GM18520 (cell line): ENCODE measurements around the gene INO80C.

Experiments used
- ATAC-seq: cut with Tn5 transposase; IDR thresholded peaks from one replicate; pipeline ENCODE4 v1.9.1; 2021; ENCODE audit not compliant: unreplicated experiment

Gene INO80C

DNA sequence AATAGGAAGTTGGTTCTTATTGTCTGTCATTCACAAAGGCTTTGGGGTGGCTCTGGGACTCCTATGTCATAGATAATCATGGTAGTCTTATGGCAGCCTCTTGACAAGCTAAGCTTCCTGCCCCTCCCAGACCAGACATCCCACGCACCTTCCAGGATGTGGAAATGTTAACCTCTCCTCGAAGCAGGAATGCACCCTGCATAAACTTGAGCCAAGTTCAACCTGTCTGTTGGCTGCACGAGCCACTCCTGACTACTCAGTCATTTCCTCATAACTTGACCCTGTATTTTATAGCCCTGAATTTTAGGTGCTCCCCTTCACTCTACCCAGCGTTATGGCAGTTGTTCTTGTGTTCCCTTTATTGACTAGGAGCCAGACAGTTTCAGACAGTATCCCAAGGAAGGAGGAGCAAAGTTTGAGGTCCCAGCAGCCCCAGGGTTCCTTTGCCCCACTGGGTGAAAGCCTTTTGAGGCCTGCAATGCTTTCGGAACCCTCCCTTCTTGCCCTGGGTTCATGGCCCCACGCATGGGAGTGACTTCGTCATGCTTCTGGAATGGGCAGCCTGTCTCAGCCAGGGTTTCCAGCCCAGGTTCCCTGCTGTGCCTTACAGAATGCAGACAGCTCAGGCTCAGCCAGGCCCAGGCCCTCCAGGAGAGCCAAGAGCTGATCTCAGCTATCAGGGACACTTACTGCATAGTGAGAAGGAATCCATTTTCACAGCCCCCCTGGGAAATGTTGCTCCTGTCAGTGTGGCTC, 15.6 kb upstream of the INO80C start:
- ATAC-seq: no peak

DNA sequence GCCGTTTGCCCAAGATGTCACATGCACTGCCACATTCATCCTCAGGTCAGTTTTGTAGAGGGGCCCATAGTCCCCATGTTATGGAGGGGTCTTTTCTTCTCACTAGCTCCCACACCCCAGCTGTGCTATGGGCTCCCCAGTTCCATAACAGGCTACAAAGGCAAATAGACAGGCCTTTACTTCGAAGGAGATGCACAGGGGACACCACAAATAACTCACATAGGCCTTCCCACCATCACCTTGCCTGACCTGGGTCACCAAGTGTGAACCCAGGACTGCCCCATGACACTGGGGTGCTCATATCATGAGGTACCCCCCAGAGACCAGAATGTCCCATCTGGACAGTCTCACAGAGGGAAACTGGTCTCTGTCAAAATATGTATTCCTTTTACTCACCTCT, 15.0 kb upstream of the INO80C start:
- ATAC-seq: no peak

DNA sequence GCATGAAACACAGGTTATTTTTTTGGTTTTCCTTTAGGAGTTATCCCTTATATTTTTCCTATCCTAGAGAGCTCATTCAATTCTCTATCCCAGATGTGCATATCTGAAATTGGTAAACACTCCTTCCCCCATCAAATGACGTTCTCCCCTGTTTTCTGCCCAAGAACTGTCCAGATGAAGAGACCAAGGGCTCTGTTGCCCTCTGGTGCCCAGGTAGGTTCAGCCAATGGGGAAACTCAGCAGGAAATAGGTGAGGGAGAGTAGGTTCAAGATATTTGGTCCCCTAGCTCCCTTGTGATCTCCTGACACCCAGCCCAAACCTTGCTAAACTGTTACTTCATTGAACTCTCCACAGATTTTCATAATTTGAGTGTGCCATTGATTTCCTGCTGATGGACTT, 14.1 kb upstream of the INO80C start:
- no peak for ATAC-seq

DNA sequence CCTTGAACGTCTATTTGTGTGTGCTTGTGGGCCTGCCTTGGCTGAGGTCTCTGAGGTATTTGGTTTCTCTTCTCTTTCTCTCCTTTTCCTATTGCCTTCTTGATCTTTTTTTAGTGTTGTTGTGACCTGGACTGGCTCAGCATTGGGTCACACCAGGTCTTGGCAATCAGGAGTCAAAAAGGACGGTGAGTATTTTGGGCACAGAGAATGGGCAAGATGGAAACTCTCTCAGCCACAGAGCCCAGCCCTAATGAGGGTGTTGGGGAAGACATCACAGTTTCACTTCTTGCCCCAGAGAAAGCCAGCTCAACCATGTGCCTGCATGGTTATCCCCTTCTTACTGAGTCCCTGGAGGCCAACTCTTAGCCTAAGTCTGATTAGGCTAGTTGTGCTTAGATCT, 13.7 kb upstream of the INO80C start:
- peak; percentile 84 for ATAC-seq

DNA sequence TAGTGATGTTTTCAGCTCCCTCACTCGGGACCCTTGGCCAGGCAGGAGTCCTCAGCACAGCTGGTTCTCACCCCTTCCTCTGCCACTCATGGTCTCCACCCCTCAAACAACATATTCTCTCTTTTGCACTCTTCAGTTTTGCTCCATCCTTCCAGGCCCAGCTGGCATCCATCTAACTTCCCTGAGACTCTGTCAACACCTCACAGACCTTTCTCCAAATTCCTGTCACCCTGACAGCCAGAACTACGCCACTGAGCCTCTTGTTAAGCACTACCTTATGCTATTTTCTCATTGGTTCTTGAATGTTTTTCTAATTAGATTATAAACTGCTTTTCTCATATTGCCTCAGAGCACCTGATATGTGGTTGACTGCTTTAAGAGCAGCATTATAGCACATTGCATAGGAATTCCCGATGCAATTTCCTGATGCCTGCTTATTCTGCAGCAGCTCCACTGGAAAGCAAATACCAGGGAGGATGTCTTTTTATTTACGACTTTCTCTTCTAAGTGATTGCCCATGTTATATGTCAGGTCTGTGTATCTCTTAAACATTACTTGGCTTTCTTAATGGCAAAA, 12.4 kb upstream of the INO80C start:
- no peak for ATAC-seq

DNA sequence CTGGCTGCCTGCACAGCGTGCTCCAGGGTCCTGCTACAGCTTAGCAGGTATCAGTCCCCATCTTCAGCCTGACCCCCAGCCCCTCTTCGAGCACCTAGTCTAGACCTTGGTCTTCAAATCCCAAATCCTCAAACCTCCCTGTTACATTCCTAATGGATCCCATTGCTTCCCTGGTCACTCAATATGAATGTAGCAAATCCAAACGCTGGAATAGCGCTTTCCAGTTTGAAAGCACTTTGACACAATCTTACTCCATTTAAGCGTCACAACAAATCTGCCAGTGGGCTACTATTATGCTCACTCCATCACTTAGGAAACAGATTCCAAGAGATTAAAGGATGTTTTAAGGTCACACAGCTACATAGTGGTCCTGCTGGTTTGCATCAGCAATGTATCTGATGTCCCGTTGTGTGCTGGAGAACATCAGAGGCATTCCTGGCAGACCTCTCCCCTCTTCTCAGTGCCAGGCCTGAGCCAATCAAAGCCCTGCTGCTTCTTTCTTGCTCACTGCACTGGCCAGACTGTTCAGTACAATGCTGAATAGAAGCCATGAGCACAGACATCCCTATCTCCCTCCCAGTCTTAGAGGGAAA, 11.1 kb upstream of the INO80C start:
- ATAC-seq: no peak

DNA sequence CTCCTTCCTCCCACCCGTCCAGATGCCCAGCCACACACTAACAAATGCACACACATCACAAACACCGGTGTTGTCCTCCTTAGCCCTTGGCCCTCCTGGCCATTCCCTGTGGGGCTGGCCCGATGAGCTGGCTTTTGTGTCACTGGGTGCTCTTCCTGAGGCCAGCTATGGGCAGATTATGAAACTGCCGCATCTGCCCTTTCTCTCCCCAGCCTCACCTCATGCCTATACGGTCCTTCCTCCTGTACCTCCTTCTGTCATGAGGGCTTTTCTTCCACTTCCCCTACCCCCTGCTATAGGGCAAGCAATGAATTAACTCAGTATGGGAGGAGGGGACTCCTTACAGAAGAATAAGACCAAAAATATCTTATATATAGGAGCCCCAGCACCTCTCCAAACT, 10.3 kb upstream of the INO80C start:
- ATAC-seq: no peak

DNA sequence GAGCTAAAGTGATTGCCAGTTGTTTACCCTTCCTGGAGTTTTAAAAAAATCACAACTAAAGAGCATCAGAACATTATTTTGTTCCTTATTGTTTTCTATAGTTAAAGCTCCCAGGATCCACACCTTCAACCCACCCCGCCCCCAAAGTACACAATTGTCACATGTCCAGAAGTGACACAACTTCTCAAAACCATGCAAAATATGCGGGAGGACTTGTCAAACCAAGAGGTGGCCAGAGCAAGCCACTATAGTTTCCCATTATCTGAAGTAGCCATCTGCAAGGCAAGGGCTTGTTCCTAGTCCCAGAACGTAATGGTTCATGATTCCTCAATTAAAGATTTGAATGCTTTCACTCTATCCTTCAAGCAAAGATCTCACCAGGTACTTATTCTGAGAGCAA, 9.9 kb upstream of the INO80C start:
- no peak for ATAC-seq

DNA sequence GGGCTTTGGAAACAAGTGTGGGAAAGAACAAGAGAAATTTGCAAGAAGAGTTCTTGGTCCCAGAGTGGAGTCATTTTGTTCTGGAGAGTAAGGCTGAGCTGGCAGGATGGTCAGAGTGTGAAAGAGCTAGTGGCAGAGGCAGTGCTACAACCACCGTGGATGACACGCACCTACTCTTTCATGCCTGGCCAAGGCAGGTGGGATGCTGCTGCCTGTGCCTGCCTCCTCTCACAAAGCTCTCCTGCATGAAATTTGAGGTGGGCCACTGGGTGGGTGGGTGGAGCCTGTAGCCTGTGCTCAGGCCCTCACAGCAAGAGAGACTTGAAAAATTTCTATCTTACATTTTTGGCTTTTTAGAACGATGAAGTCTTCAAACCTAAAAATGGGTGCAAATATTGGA, 9.4 kb upstream of the INO80C start:
- no peak for ATAC-seq

DNA sequence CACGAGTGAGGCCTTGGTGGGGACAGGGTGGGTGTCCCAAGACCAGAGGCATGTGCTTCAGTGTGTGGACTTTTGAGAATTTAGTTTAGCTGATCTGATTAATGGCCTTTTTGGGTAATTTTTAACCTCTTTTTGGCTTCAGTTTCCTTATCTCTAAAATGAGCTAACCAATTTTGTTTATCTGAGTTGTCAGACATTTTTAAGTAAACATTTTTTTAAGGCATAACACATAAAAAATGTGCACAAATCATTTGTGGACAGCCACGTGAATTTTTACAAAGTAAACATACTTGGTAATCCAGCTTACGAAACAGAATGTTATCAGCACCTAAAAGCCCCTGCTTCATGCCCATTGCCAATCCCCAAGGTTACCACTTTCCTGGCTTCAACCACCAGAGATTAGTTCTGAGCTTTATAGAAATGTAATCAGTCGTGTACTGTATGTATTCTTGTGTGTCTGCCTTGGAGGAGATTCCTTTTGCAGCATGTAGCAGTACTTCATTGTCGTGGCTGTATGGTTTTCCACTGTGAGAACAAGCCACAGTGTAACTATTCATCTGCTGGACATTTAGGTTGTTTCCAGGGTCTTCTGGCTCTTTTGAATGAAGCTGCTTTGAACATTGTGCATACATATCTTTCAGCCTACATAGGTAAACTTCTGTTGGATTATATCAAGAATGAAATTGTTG, 8.4 kb upstream of the INO80C start:
- no peak for ATAC-seq

DNA sequence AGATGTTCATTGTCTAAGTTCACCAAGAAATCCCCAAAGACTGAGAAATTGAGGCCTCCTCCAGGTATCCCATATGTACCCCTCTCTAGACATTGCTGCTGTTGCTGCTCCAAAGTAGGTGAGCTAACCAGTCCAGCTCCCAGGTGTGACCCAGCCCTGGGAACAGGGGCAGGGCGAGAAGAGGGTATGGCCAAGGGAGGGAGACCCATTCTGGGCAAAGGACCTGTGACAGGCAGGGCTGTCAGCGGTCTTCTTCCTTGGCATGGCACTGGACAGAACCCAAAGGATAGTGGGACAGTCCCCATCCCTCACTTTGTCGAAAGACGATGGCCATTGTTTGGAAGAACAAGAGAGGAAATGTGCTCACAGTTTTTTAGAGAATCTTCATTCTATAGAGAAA, 7.2 kb upstream of the INO80C start:
- no peak for ATAC-seq

DNA sequence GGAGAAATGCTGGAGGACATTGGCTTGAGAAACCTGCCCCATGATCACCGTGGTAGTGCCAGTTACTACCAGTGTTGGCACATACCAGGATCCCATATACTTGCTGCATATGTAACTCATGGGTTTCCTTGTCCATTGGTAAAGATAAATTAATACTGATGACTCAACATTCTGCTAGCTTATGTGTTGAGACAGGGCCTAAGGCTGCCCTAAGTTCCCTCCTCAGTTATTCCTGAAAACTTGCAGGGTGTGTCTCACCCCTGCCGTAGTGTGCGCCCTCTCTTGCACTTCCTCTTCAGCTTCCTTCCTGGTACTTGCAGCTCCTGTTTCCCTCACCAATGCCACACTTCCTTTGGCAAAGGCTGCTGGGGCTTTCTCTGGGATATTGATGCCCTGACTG, 4.3 kb upstream of the INO80C start:
- no peak for ATAC-seq

DNA sequence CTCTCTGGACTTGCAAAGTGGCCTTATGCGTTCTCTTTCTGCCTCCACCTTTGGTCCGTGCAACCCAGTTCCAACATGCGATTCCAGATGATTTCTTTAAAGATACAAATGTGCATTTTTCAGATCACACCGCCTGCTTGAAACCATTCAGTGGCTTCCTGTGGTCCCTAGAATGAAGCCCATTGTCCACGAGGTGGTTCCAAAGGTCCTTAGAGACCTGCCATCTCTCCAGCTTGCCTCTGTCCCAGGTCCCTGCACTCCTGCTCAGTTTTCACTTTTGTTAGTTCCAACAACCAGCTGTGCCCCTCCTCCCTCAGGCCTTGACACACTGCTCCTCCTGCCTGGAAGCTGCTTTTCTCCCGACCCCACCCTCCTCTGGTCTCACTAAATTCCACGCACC, 3.6 kb upstream of the INO80C start:
- no peak for ATAC-seq

DNA sequence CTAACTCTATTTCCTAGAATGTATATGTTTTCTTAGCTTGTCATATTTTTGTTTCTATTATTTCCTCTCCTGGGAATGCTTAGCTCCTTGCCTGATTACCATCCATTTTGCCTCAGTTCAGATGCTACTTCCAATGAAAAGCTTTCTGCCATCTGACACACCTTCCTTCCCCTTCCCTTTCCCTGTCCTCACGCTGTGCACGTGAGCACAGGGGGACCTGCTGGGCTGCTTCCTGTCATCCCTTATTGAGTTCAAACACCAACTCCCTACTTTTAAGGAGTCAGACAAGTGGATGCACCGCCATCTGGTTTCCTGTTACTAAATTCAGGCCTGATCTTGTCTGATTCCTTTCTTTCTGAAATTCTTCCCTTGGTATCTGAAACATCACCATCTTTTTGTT, 2.4 kb upstream of the INO80C start:
- ATAC-seq: no peak

DNA sequence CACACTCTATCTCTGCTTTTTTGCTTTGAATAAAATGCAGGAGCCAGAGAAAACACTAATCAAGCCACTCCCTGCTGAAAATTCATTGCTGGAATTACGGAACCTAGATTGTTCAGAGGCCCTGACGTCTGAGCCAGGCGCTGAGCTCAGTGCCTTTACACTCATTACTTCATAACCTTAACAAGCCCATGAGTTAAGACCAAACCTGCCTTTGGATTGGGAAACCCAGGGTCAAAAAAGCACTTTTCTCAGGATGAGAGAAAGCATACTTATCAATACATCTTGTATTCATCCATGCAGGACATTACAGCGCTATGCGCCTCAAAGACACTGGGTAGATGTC, 762 bp downstream of the INO80C start:
- ATAC-seq: peak; percentile 5

DNA sequence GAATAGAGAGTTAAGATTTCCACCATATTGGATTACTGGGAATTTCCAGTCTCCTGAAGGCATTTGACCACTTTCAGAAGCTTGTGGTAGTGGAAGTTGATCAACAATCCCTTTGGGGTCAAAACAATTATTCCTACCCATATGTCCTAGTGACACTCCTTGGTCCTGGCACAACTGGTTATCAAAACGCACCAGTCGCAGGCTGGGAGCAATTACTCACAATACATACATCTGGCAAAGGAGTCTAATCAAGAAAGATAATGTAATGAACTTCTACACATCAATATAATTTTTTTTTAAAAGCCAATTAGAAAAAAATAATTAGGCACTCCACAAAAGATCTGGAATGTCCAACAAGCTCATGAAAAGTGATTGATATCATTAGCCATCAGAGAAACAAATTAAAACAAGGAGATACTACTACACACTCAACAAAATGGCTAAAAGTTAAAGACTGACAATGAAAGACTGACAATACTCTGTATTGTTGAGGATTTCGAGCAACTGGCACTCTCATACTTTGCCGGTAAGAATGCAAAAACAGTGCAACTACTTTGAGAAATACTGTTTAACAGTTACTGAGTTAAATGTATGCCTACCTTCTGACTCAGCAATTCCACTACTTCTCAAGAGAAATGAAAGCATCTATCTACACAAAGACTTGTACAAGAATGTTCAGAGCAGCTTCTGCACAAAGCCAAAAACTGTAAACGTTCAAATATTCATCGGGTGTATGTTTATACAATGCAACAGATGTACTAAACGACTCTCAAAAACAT, 2.0 kb downstream of the INO80C start:
- ATAC-seq: no peak

DNA sequence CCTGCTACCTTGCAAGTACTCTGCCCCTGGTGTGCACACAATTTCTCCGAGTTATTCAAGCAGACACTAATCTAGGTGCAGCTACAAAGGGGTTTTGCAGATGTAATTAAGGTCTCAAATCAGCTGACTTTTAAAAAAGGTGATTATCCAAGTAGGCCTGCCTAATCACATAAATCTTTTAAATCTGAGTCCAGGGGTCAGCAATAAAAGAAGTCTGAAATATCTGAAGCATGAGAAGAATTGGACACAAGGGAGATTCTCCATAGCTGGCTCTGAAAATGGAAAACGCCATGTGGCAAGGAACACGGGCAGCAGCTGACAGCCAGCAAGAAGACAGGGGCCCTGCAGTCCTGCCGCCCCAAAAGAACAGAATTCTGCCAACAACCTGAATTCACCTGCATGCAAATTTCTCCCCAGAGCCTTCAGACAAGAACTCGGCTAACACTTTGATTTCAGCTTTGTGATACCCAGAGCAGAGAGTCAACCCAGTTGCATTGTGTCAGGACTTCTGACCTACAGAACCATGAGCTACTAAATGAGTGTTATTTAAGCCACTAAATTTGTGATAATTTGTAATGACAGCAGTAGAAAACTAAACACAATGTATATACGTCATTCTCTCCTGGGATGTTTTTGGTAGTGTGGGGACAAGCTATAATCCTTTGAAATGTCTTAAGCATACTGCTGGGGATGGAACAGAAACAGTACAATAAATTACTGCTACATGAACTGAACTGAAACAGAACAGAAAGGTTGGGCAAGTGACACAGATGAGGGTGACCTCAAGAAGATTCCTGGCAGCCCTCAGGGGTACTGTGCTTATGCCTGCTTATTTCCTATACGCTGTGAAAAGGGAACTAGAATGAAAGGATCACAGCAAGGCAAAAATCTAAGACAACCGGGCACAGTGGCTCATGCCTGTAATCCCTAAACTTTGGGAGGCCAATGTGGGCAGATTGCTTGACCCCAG, 3.2 kb downstream of the INO80C start:
- no peak for ATAC-seq

DNA sequence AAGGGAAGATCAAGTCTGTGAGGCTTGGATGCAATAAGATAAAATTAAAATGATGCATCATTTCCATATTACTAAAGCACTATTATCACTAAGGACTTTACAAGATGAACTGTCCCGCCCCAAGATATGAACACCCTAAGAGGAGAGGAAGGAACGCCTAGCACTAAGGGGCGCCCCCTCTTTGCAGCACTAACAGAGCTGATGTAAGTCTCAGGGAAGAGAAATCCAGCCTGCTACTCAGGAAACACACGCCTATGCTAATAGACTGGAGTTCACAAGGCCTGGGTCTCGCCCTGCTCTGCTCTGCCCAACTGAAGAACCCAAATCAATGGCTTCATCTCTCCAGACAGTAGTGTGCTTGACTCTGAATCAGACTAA, 6.1 kb downstream of the INO80C start:
- no peak for ATAC-seq

DNA sequence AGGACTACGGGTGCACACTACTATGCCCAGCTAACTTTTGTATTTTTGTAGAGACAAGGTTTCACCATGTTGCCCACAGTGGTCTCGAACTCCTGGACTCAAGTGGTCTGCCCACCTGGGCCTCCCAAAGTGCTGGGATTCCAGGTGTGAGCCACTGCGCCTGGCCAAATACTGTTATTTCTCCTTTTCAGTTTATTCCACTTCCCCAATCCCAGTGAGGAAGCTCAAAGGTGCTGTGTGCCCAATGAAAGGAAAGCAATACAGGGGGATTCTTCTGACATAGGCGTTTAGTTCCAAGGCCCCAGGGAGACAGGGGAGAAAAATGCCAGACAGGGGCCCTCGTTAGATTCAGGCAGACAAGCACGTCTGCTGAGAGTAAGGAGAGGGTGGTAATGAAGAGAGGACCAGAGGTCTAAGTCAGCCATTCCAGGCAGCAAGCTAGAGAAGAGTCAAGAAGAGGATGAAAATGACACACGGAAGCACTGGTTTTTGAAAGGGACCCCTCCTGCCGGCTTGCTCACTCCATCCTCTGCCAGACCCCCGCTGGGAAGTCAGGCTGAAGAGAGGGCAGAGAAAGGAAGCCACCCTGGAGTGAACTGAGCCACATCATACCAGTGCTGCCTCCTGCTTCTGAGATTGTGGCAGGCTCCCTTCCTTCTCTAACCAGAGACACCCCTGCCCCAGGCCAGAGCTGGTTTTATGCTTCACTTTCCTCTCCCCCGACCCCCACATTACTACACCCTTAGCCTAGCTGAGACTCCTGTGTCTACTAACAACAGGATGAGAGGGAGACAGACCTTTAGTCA, 6.7 kb downstream of the INO80C start:
- ATAC-seq: no peak
